ENCODE measurements around the gene BMPR2.

DNA sequence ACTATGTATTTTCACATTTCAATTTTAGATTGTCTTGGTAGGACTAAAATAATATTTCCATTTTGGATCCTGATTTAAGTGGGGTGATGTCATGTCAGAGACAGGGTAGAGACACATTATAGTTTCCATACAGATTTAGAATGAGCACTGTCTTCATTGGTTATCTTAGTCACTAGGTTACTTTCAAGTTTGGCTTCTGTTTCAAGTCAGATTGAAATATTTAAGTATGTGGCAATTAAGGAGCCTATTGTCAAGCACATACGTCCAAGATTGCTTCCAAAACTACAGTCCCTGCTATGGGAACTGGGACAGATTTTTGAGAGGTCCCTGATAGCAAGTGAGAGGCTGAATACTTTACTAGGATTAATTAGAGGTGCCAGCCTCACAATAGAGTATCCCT lies 169.4 kb downstream of the BMPR2 start:
- TF ChIP-seq POLR2AphosphoS5 (IDR thresholded peaks at IDR 0.05) (no peak), POLR2A (IDR thresholded peaks at IDR 0.05) (no peak)
- TF ChIP-seq, protein P1, sequence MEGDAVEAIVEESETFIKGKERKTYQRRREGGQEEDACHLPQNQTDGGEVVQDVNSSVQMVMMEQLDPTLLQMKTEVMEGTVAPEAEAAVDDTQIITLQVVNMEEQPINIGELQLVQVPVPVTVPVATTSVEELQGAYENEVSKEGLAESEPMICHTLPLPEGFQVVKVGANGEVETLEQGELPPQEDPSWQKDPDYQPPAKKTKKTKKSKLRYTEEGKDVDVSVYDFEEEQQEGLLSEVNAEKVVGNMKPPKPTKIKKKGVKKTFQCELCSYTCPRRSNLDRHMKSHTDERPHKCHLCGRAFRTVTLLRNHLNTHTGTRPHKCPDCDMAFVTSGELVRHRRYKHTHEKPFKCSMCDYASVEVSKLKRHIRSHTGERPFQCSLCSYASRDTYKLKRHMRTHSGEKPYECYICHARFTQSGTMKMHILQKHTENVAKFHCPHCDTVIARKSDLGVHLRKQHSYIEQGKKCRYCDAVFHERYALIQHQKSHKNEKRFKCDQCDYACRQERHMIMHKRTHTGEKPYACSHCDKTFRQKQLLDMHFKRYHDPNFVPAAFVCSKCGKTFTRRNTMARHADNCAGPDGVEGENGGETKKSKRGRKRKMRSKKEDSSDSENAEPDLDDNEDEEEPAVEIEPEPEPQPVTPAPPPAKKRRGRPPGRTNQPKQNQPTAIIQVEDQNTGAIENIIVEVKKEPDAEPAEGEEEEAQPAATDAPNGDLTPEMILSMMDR (IDR thresholded peaks at IDR 0.05 in 8 of 11, conservative IDR thresholded peaks at IDR 0.05 in 3 of 11) = no peak
